ENCODE measurements around the gene RFC5. TPM values are rescaled to one million over a fixed set of nuclear protein-coding genes. Genes with fewer than 3 reads are reported as not detected.

RFC5 gene
- total RNA-seq, 1 experiment from 2014 or later, result 78.6 TPM

DNA sequence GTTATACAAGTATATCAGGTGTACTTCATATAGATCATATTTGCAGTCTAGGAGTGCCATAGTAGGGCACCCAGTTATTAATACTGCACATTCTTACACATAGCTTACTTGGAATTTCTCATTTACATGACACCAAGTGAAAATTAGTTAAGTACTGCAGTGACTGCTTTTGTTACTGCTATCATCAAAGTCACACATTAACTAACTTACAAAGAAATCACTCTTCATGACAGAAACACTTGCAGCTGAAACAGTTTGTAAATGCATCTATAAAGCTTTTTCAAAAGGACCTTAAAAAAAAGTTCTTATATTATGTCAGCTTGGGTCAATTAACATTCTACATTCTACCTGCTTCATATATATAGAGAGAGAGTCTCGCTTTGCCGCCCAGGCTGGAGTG is 17.8 kb upstream of the RFC5 start:
- no peak overlapping the region for H2AFZ ChIP-seq (ENCODE audit: low read depth, low read length, poor library complexity, severe bottlenecking)
- H3K27me3 ChIP-seq (ENCODE audit: insufficient read depth, low read length), result no peaks in the 10 kb centered on the region
- ChIA-PET CTCF (no interaction called here), RAD21 (ENCODE audit: low non-redundant PET in 1 of 2, low total read pairs in 2 of 2, uncharacterized antibody in 2 of 2, unreplicated experiment in 2 of 2) (no interaction called here), POLR2A (no interaction called here)
- H3K9ac ChIP-seq (ENCODE audit: low read length), result no peak overlapping the region
- H3K4me2 ChIP-seq (ENCODE audit: low read length), result no peak overlapping the region
- no peak overlapping the region for H3K27ac ChIP-seq (ENCODE audit: low read depth, low read length)
- peaks cover 0 to 6% of the 10 kb centered on the region in 2 experiments; a peak in 1 of 4 replicates for H3K9me3 ChIP-seq (ENCODE audit: control insufficient read depth in 1 of 2, insufficient read depth in 1 of 2, low read depth in 1 of 2, low read length in 2 of 2)
- no TSS peak for BruUV-seq (replicated peaks)
- no peaks in the 10 kb centered on the region for H4K20me1 ChIP-seq (ENCODE audit: insufficient read depth)
- no peaks in the 10 kb centered on the region; a peak in 1 of 4 replicates for H3K36me3 ChIP-seq (ENCODE audit: control insufficient read depth in 1 of 2, insufficient read depth in 2 of 2, low read length in 2 of 2)
- peaks cover 0 to 6% of the 10 kb centered on the region in 2 experiments; a peak in 2 of 4 replicates for H3K4me1 ChIP-seq (ENCODE audit: control insufficient read depth in 1 of 2, insufficient read depth in 2 of 2, low read length in 2 of 2)
- no peak overlapping the region for H3K4me3 ChIP-seq (replicated peaks in 1 of 2; ENCODE audit: low read depth in 1 of 2, low read length in 2 of 2)
- intact Hi-C loops (cut with micrococcal nuclease), result no loop called here
- no peak for DNase-seq (ENCODE audit: low read depth, low spot score)
- no peak for TF ChIP-seq SIN3A (IDR thresholded peaks at IDR 0.05; ENCODE audit: low read depth)
- TF ChIP-seq POLR2AphosphoS5 (IDR thresholded peaks at IDR 0.05; ENCODE audit: low read depth, low read length), result no peak
- TF ChIP-seq EGR1 (IDR thresholded peaks at IDR 0.05; ENCODE audit: low read depth), result no peak
- no peak for TF ChIP-seq TCF7L2 (IDR thresholded peaks at IDR 0.05; ENCODE audit: borderline replicate concordance, extremely low read depth, insufficient read depth, insufficient read length)
- TF ChIP-seq CTCF (IDR thresholded peaks at IDR 0.05 in 2 of 3, conservative IDR thresholded peaks at IDR 0.05 in 1 of 3; ENCODE audit: borderline replicate concordance in 1 of 3, insufficient read depth in 1 of 3, low read depth in 2 of 3, low read length in 2 of 3), result no peak
- TF ChIP-seq CBX3 (IDR thresholded peaks at IDR 0.05; ENCODE audit: low read depth), result no peak
- no peak for TF ChIP-seq EZH2phosphoT487 (IDR thresholded peaks at IDR 0.05; ENCODE audit: borderline replicate concordance)
- no peak for TF ChIP-seq POLR2A (IDR thresholded peaks at IDR 0.05; ENCODE audit: borderline replicate concordance, extremely low read depth, insufficient read depth, insufficient read length)
- no peak for TF ChIP-seq FOSL1 (IDR thresholded peaks at IDR 0.05; ENCODE audit: low read depth)
- TF ChIP-seq, protein P1, sequence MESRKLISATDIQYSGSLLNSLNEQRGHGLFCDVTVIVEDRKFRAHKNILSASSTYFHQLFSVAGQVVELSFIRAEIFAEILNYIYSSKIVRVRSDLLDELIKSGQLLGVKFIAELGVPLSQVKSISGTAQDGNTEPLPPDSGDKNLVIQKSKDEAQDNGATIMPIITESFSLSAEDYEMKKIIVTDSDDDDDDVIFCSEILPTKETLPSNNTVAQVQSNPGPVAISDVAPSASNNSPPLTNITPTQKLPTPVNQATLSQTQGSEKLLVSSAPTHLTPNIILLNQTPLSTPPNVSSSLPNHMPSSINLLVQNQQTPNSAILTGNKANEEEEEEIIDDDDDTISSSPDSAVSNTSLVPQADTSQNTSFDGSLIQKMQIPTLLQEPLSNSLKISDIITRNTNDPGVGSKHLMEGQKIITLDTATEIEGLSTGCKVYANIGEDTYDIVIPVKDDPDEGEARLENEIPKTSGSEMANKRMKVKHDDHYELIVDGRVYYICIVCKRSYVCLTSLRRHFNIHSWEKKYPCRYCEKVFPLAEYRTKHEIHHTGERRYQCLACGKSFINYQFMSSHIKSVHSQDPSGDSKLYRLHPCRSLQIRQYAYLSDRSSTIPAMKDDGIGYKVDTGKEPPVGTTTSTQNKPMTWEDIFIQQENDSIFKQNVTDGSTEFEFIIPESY (IDR thresholded peaks at IDR 0.05; ENCODE audit: extremely low read depth, insufficient replicate concordance, low read length), result no peak
- no peak for TF ChIP-seq ZNF274 (IDR thresholded peaks at IDR 0.05; ENCODE audit: low read depth, low read length)
- no peak for TF ChIP-seq ZFX (IDR thresholded peaks at IDR 0.05)
- TF ChIP-seq, protein P2, sequence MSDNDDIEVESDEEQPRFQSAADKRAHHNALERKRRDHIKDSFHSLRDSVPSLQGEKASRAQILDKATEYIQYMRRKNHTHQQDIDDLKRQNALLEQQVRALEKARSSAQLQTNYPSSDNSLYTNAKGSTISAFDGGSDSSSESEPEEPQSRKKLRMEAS (IDR thresholded peaks at IDR 0.05), result no peak
- no peak for TF ChIP-seq YY1 (IDR thresholded peaks at IDR 0.05; ENCODE audit: extremely low read depth, insufficient replicate concordance, low read depth, low read length)
- no peak for TF ChIP-seq JUND (IDR thresholded peaks at IDR 0.05)
- TF ChIP-seq, protein P3, sequence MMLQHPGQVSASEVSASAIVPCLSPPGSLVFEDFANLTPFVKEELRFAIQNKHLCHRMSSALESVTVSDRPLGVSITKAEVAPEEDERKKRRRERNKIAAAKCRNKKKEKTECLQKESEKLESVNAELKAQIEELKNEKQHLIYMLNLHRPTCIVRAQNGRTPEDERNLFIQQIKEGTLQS (IDR thresholded peaks at IDR 0.05), result no peak
- no peak for TF ChIP-seq CEBPB (IDR thresholded peaks at IDR 0.05; ENCODE audit: low read depth)
- no peak for TF ChIP-seq REST (IDR thresholded peaks at IDR 0.05; ENCODE audit: low read depth)
- ATAC-seq, result no peak
- H3K9me2 ChIP-seq (ENCODE audit: insufficient read depth), result no peaks in the 10 kb centered on the region
- H3K79me2 ChIP-seq (ENCODE audit: insufficient read depth, low read length), result no peaks in the 10 kb centered on the region
